Left lung (tissue), 10 donors: ENCODE measurements around the gene PFDN6. TPM values are rescaled to one million over a fixed set of nuclear protein-coding genes. Genes with fewer than 3 reads are reported as not detected.
"Not testable (repeated sequence)": the region's sequence is repeated elsewhere in the genome, so short reads cannot be mapped to it uniquely, and the experiment has no call there.

Experiments
- ATAC-seq: fragments of 200-7000 bp; cut with Tn5 transposase; one replicate; pipeline ENCODE4 v1.9.1; 2020; ENCODE audit warnings: moderate library complexity
- DNase-seq, 4 donors: peaks; one replicate each; pipeline ENCODE4 v3.0.0-alpha.2; 2013 to 2020
- H3K27ac ChIP-seq, 2 donors: fragments of 200-600 bp; sonication (generic) in 1 of 2; one replicate each; pipeline versions ENCODE4 v1.5.0 to v1.8.0; 2020 to 2021
- H3K27me3 ChIP-seq, 2 donors: fragments of 200-600 bp; sonication (generic) in 1 of 2; one replicate each; pipeline versions ENCODE4 v1.5.0 to v1.8.0; 2020 to 2021
- H3K36me3 ChIP-seq, 2 donors: fragments of 200-600 bp; sonication (generic) in 1 of 2; one replicate each; pipeline versions ENCODE4 v1.5.0 to v1.8.0; 2020 to 2021
- H3K4me1 ChIP-seq, 2 donors: fragments of 200-600 bp; one replicate each; pipeline ENCODE4 v1.8.0; 2021
- H3K4me3 ChIP-seq, 2 donors: fragments of 200-600 bp; sonication (generic) in 1 of 2; one replicate each; pipeline versions ENCODE4 v1.5.0 to v1.8.0; 2020 to 2021; ENCODE audit warnings: mild to moderate bottlenecking in 1 of 2
- H3K9me3 ChIP-seq, 2 donors: fragments of 200-600 bp; sonication (generic) in 1 of 2; one replicate each; pipeline versions ENCODE4 v1.5.0 to v1.8.0; 2020 to 2021
- intact Hi-C, 2 donors: fragments of 100-400 bp; cut with DNase I; formaldehyde crosslinking; loops; one replicate each; pipeline versions ENCODE4 v1.11.2 to v1.14.2; 2022
- polyA plus RNA-seq, 6 donors: library from polyadenylated mRNA; unstranded; fragments of 120-200 nt; gene quantifications; one replicate each; pipeline ENCODE4 v1.2.1, GENCODE V29; 2013; ENCODE audit not compliant: insufficient read length in 6 of 6
- total RNA-seq, 2 donors: library from RNA; stranded (reverse); fragmentation: NEBNext Ultra II Directional; extraction: Animal tissue kit (Norgen Biotek cat#: 25700); gene quantifications; one replicate each; pipeline ENCODE4 v1.2.1, GENCODE V29; 2021
- TF ChIP-seq, protein P1 (sequence below), 2 donors: fragments of 200-600 bp; sonication (generic) in 1 of 2; IDR thresholded peaks; one replicate each; pipeline versions ENCODE4 v1.5.0 to v1.8.0; 2021; ENCODE audit warnings: antibody characterized with exemption in 2 of 2
- donor health status: DM: no; HTN: yes; CAD: no.
- donor health status: DM: no; HTN: no; CAD: no.

Gene PFDN6
- total and polyA plus RNA-seq, 8 donors, result 37.7 to 55.3 (median 51.1) TPM

DNA sequence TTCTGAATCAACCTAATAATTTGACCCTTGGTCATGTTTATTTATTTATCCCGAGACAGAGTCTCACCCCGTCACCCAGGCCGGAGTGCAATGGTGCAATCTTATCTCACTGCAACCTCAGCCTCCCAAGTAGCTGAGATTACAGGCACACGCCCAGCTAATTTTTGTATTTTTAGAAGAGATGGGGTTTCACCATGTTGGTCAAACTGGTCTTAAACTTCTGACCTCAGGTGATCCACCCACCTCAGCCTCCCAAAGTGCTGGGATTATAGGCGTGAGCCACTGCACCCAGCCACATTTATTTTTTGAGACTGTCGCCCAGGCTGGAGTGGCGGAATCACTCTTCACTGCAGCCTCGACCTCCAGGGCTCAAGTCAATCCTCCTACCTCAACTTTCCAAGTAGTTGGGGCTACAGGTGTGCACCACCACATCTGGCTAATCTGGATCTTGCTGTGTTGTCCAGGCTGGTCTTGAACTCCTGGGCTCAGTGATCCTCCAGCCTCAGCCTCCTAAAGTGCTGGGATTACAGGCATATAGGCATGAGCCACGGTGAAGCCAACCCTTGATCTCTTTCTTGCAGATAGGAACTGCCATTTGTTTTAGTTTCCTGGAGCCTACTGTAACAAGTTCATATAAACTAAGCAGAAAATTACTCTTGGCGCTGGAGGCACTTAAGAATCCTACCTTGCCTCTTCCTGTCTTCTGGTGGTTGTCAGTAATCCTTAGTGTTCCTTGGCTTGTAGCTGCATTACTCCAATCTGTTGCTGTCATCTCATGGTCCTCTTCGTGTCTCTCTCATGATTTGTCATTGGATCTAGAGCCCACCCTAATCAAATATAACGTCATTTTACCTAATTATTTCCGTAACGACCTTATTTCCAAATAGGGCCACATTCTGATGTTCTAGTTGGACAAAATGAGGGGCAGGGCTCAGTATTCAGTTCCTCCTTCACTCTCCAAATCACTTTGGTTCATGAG lies 15.2 kb upstream of the PFDN6 start:
- DNase-seq (no peak), ATAC-seq (no peak)
- Histone ChIP-seq H3K4me1 (peaks cover 41 to 81% of the 10 kb centered on the region in 2 donors), H3K9me3 (no peaks in the 10 kb centered on the region), H3K36me3 (peaks cover 0 to 53% of the 10 kb centered on the region in 2 donors), H3K27ac (no peak overlapping the region), H3K27me3 (no peaks in the 10 kb centered on the region), H3K4me3 (peak overlapping the region in 1 of 2 donors; percentile 87)
- intact Hi-C loops, result no loop called here
- TF ChIP-seq, protein P1, sequence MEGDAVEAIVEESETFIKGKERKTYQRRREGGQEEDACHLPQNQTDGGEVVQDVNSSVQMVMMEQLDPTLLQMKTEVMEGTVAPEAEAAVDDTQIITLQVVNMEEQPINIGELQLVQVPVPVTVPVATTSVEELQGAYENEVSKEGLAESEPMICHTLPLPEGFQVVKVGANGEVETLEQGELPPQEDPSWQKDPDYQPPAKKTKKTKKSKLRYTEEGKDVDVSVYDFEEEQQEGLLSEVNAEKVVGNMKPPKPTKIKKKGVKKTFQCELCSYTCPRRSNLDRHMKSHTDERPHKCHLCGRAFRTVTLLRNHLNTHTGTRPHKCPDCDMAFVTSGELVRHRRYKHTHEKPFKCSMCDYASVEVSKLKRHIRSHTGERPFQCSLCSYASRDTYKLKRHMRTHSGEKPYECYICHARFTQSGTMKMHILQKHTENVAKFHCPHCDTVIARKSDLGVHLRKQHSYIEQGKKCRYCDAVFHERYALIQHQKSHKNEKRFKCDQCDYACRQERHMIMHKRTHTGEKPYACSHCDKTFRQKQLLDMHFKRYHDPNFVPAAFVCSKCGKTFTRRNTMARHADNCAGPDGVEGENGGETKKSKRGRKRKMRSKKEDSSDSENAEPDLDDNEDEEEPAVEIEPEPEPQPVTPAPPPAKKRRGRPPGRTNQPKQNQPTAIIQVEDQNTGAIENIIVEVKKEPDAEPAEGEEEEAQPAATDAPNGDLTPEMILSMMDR (IDR thresholded peaks at IDR 0.05), result no peak

DNA sequence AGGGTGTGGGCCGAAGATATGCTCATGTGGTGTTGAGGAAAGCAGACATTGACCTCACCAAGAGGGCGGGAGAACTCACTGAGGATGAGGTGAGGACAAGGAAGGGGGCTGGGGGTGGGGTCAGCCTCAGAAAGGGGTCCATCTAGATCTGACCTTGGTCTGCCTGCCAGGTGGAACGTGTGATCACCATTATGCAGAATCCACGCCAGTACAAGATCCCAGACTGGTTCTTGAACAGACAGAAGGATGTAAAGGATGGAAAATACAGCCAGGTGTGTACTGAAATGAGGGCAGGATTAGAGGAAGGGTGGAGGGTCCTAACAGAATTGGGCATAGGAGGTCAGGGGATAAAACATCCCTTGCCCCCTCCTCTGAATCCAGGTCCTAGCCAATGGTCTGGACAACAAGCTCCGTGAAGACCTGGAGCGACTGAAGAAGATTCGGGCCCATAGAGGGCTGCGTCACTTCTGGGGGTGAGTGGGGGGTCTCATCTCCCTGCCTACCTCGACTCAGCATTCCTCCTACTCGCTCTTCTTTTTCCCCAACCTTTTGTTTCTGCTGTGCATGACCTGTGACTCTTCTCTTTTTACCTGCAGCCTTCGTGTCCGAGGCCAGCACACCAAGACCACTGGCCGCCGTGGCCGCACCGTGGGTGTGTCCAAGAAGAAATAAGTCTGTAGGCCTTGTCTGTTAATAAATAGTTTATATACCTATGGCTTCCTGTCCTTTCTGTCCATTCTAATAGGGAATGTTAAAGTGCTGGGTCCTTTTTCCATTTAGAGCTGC lies 13.4 kb upstream of the PFDN6 start:
- H3K9me3 ChIP-seq, ATAC-seq, DNase-seq, H3K27me3 ChIP-seq, intact Hi-C loops: not testable (repeated sequence)
- peaks cover 34 to 78% of the 10 kb centered on the region in 2 donors for H3K4me1 ChIP-seq
- H3K27ac ChIP-seq, result peak overlapping the region; percentile 91 to 98
- peaks cover 0 to 69% of the 10 kb centered on the region in 2 donors for H3K36me3 ChIP-seq
- H3K4me3 ChIP-seq, result peak overlapping the region in 1 of 2 donors; percentile 87

DNA sequence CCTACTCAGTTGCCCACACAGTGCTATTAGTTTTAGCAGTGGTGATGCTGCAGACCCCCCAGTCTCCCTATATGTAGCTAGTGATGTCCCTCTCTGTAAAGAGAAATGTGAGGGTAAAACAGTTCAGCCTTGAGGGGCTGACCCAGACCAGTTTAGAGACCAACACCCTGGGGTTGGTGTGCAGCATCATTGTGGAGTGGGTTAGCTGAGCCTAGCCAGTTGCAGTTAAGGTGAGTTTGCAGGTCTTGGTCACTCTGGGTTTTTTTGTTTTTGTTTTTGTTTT lies 12.9 kb upstream of the PFDN6 start:
- Histone ChIP-seq H3K27ac (peak overlapping the region; percentile 91 to 98), H3K4me1 (peaks cover 33 to 75% of the 10 kb centered on the region in 2 donors), H3K27me3 (no peaks in the 10 kb centered on the region), H3K9me3 (no peaks in the 10 kb centered on the region), H3K36me3 (peaks cover 0 to 73% of the 10 kb centered on the region in 2 donors), H3K4me3 (peak overlapping the region; percentile 72 to 76)
- ATAC-seq (no peak), DNase-seq (no peak)
- intact Hi-C loops, result no loop called here
- TF ChIP-seq, protein P1 (IDR thresholded peaks at IDR 0.05), result no peak

DNA sequence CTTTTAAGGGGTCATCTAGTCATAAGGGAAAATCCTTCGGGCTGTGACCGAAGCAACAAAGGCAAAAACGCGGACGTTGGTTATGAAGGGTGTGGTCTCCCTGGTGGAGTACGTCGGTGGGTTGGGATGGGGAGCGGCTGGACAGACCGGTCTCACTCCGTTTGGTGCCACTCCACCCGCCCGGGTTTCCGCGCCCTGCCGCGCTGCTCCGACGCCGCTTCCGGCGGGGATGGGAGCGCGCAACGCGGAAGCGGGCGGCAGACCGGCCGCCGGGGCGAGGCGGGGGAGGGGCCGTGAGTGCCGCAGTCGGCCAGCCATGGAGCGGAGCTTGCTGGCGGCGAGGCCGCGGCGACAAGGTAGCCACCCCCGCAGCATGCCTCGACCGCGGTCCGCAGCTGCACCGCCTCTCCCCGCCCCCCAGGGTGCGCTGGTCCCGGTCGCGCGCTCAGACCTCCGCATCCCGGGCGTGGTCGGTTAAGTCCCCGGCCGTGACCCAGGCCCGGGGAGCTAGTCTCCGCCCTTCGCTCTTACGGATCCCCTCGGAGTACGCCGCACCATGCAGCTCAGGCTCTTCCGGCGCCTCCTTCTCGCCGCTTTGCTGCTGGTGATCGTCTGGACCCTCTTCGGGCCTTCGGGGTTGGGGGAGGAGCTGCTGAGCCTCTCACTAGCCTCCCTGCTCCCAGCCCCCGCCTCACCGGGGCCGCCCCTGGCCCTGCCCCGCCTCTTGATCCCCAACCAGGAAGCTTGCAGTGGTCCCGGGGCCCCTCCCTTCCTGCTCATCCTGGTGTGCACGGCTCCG lies 12.3 kb upstream of the PFDN6 start, which contains the start of gene B3GALT4:
Gene B3GALT4 (plus strand): TSS at position 260 of the 799 bp plus-strand sequence. CDS start 297 bp downstream, at position 557.
- TF ChIP-seq, protein P1 (IDR thresholded peaks at IDR 0.05), result peak; percentile 34 to 60
- H3K27me3 ChIP-seq, result no peaks in the 10 kb centered on the region
- H3K27ac ChIP-seq, result peak within 1 kb of the TSS; percentile 91 to 98
- H3K36me3 ChIP-seq, result peaks cover 0 to 78% of the 10 kb centered on the region in 2 donors
- H3K4me1 ChIP-seq, result peaks cover 33 to 75% of the 10 kb centered on the region in 2 donors
- intact Hi-C loops, result no loop called here
- peak within 1 kb of the TSS; percentile 72 to 76 for H3K4me3 ChIP-seq
- ATAC-seq, result peak; percentile 83
- DNase-seq, result peak; percentile 44 to 95 (median 76)
- no peaks in the 10 kb centered on the region for H3K9me3 ChIP-seq
